GM12878 (cell line): Measurements from ENCODE around the gene MAGEH1. TPM values are rescaled to one million over a fixed set of nuclear protein-coding genes. Genes with fewer than 3 reads are reported as not detected.

ENCODE experiments used
- ATAC-seq: fragments of 200-7000 bp; cut with Tn5 transposase; 3 replicates; pipeline ENCODE4 v1.9.1; 2020; ENCODE audit warnings: mild to moderate bottlenecking, moderate library complexity
- BruUV-seq: library from RNA; stranded (reverse); fragments of 400-500 nt; replicated peaks from 2 replicates; lab custom pipeline; 2021; lab: Mats Ljungman, UMichigan
- CTCF ChIA-PET: fragments of 300-600 bp; sonication (Branson Sonifier 250); formaldehyde crosslinking; extraction: SDS; loops from one replicate; lab custom pipeline; 2021; ENCODE audit warnings: inconsistent platforms; lab: Yijun Ruan, JAX
- POLR2A ChIA-PET: fragments of 350-600 bp; formaldehyde crosslinking; extraction: SDS; loops from one replicate; lab custom pipeline; 2021; ENCODE audit warnings: inconsistent platforms; lab: Charles Lee
- RAD21 ChIA-PET: fragments of 300-600 bp; sonication (Branson Sonifier 250); formaldehyde crosslinking; loops from one replicate; lab custom pipeline; 2023; ENCODE audit warnings: antibody characterized with exemption; ENCODE audit not compliant: unreplicated experiment; lab: Charles Lee
- SMC1A ChIA-PET: fragments of 300-600 bp; sonication (Branson Sonifier 250); formaldehyde crosslinking; loops from one replicate; lab custom pipeline; 2023; ENCODE audit not compliant: unreplicated experiment, uncharacterized antibody; lab: Charles Lee
- DNase-seq: peaks from one replicate; pipeline ENCODE4 v3.0.0-alpha.2; 2011; ENCODE audit warnings: low read depth, low spot score
- FAIRE-seq: peaks from 3 replicates; lab custom pipeline; 2011; peaks lifted over from hg19 to GRCh38; lab: Jason Lieb, UNC
- H2AFZ ChIP-seq: 2 replicates; pipeline ENCODE4 v1.6.0; 2011; ENCODE audit warnings: low read depth, low read length, control low read depth; ENCODE audit not compliant: control insufficient read depth
- H3K27ac ChIP-seq: 2 replicates; pipeline ENCODE4 v1.5.1; 2011; ENCODE audit warnings: control low read depth; ENCODE audit not compliant: control insufficient read depth, insufficient read depth
- H3K27me3 ChIP-seq, 2 experiments: replicated peaks in 1 of 2; 2 replicates each; pipeline versions ENCODE4 v1.6.0 to v1.6.1; 2011; ENCODE audit warnings: low read length in 1 of 2; ENCODE audit not compliant: control insufficient read depth in 2 of 2, insufficient read depth in 2 of 2
- H3K36me3 ChIP-seq, 2 experiments: 2 replicates each; pipeline ENCODE4 v1.5.1; 2011; ENCODE audit warnings: low read length in 1 of 2; ENCODE audit not compliant: control insufficient read depth in 2 of 2, insufficient read depth in 2 of 2
- H3K4me1 ChIP-seq: 2 replicates; pipeline ENCODE4 v1.6.1; 2011; ENCODE audit warnings: mild to moderate bottlenecking, low read length, moderate library complexity, mixed read lengths; ENCODE audit not compliant: control insufficient read depth, insufficient read depth
- H3K4me2 ChIP-seq: 2 replicates; pipeline ENCODE4 v1.6.0; 2011; ENCODE audit warnings: control low read depth; ENCODE audit not compliant: control insufficient read depth, insufficient read depth
- H3K4me3 ChIP-seq: fragments of 200-600 bp; sonication (generic); 2 replicates; pipeline ENCODE4 v1.5.1; 2016
- H3K79me2 ChIP-seq: 2 replicates; pipeline ENCODE4 v1.6.0; 2011; ENCODE audit warnings: low read length; ENCODE audit not compliant: control insufficient read depth, insufficient read depth
- H3K9ac ChIP-seq: 2 replicates; pipeline ENCODE4 v1.8.0; 2011; ENCODE audit warnings: low read length, control low read depth, mixed read lengths; ENCODE audit not compliant: control insufficient read depth, insufficient read depth
- H3K9me3 ChIP-seq: replicated peaks from 3 replicates; pipeline ENCODE4 v1.5.1; 2011; ENCODE audit warnings: mild to moderate bottlenecking, low read length; ENCODE audit not compliant: control insufficient read depth, insufficient read depth
- H4K20me1 ChIP-seq: 2 replicates; pipeline ENCODE4 v1.6.0; 2011; ENCODE audit not compliant: control insufficient read depth, insufficient read depth
- ELK1 ChIP-seq: IDR thresholded peaks from 2 replicates; pipeline ENCODE4 v1.6.1; 2012; ENCODE audit warnings: low read depth, low read length, improper control_type of control experiment
- FOS ChIP-seq: IDR thresholded peaks from 3 replicates; pipeline ENCODE4 v1.6.1; 2011; ENCODE audit warnings: borderline replicate concordance; ENCODE audit not compliant: insufficient read length; ENCODE audit errors: extremely low read depth
- HSF1 ChIP-seq: fragments of 150-350 bp; IDR thresholded peaks from 2 replicates; pipeline ENCODE4 v1.6.1; 2014; ENCODE audit warnings: mild to moderate bottlenecking, low read depth, low read length
- JUND ChIP-seq: IDR thresholded peaks from 2 replicates; pipeline ENCODE4 v1.6.1; 2012; ENCODE audit warnings: low read depth, mild to moderate bottlenecking, low read length, improper control_type of control experiment, moderate library complexity
- MAX ChIP-seq: IDR thresholded peaks from 2 replicates; pipeline ENCODE4 v1.6.1; 2012; ENCODE audit warnings: low read depth, low read length, improper control_type of control experiment
- POLR2AphosphoS2 ChIP-seq: IDR thresholded peaks from 2 replicates; pipeline ENCODE4 v1.6.1; 2011; ENCODE audit warnings: low read depth, mild to moderate bottlenecking, low read length, improper control_type of control experiment, moderate library complexity
- SMAD5 ChIP-seq: IDR thresholded peaks from 2 replicates; pipeline ENCODE4 v1.6.1; 2016; ENCODE audit warnings: antibody characterized with exemption, low read depth
- TCF3 ChIP-seq: IDR thresholded peaks from 2 replicates; pipeline ENCODE4 v1.6.1; 2012; ENCODE audit warnings: low read depth, mild to moderate bottlenecking, low read length, borderline replicate concordance; ENCODE audit not compliant: insufficient read depth
- WGBS: methylation state at CpG from one replicate; pipeline ENCODE4 v1.1.6; 2016; ENCODE audit warnings: low lambda C conversion rate; ENCODE audit not compliant: insufficient replicate concordance, insufficient coverage; ENCODE audit errors: missing lambda C conversion rate; 5-methylcytosine and 5-hydroxymethylcytosine counted together
- in situ Hi-C: fragments of 300-500 bp; cut with MboI; formaldehyde crosslinking; loops from 9 replicates; pipeline ENCODE4 v1.14.3; 2018; ENCODE audit warnings: mixed read lengths
- intact Hi-C: fragments of 100-400 bp; cut with micrococcal nuclease; formaldehyde crosslinking; loops from one replicate; pipeline ENCODE4 v1.14.2; 2022; ENCODE audit not compliant: unreplicated experiment
- microRNA-seq: library from miRNA; unstranded; fragments of <30 nt; microRNA quantifications from one replicate; pipeline ENCODE4, GENCODE V29; 2018
- polyA plus RNA-seq, 11 experiments: library from polyadenylated mRNA; depleted of rRNA in 4 of 11; unstranded in 6 of 11; stranded (reverse) in 5 of 11; fragments of >200 nt; fragmentation: Nextera tagmentation in 4 of 11; fragmentation: Illumina TruSeq in 1 of 11; extraction: Ambion mirVana in 4 of 11; extraction: Trizol in 1 of 11; gene quantifications; 1 replicate in 1 of 11; 2 replicates in 10 of 11; pipeline versions ENCODE4 v1.2.1 to v1.2.3, GENCODE V29; 2011 to 2016; ENCODE audit warnings: inconsistent platforms in 2 of 11, missing spikeins in 2 of 11, low read depth in 1 of 11
- small RNA-seq: library from RNA; depleted of rRNA; stranded (forward); fragments of <200 nt; gene quantifications from one replicate; pipeline ENCODE3, GENCODE V24; 2014
- total RNA-seq, 4 experiments: library from RNA; depleted of rRNA in 3 of 4; stranded (reverse); fragments of >200 nt in 3 of 4; fragmentation: Illumina TruSeq in 1 of 4; extraction: Trizol in 1 of 4; gene quantifications; 2 replicates each; pipeline versions ENCODE4 v1.2.1 to v1.2.3, GENCODE V29; 2013 to 2021

MAGEH1 gene
- total and polyA plus RNA-seq, 10 of the 15 experiments (the other 5 are each of a cell fraction or from before 2014, with no cell fraction given), result 8.7 to 25.2 (median 18.3) TPM

GRCh38 chrX:55490974-55491373 is 39.0 kb downstream of the MAGEH1 start:
- Histone ChIP-seq H4K20me1 (no peaks in the 10 kb centered on the region), H3K4me3 (no peak overlapping the region), H3K27me3 (no peaks in the 10 kb centered on the region), H2AFZ (no peak overlapping the region), H3K27ac (no peak overlapping the region), H3K4me1 (no peaks in the 10 kb centered on the region), H3K9ac (no peak overlapping the region), H3K36me3 (no peaks in the 10 kb centered on the region), H3K79me2 (no peaks in the 10 kb centered on the region), H3K4me2 (no peak overlapping the region), H3K9me3 (no peaks in the 10 kb centered on the region; the same call in 2 of the 3 replicates)
- BruUV-seq, result no TSS peak
- ChIA-PET RAD21 (no interaction called here), CTCF (interaction anchor here (1.3 kb wide), 1 partner anchor 1237 kb away, joined by 3 read pairs; no protein-coding TSS in a partner anchor), POLR2A (no interaction called here), SMC1A (no interaction called here)
- intact Hi-C loops, result no loop called here
- no peak for DNase-seq
- in situ Hi-C loops, result loop anchor here (25.0 kb wide), 1 partner anchor 746 kb away; the partner anchor contains the start of gene KLF8
- TF ChIP-seq TCF3, result no peak
- no peak for TF ChIP-seq MAX
- no peak for TF ChIP-seq POLR2AphosphoS2
- TF ChIP-seq FOS, result no peak
- TF ChIP-seq SMAD5, result no peak
- no peak for TF ChIP-seq HSF1
- no peak for TF ChIP-seq JUND
- TF ChIP-seq ELK1, result no peak
- ATAC-seq, result no peak
- FAIRE-seq, result no peak
- WGBS, result 57% methylated on average over 4 of the region's 4 CpGs

Small RNAs within 50 kb of the gene (microRNA-seq; reads per million reads assigned to microRNA genes)
- gene MIR4536-1 (not detected), gene MIR4536-2 (not detected)

Small RNAs within 50 kb of the gene (small RNA-seq; reads per million reads assigned to genes)
- gene MIR4536-2, result not detected

Other genes starting within 250 kb of the MAGEH1 start
- not detected in 2 replicates for gene PAGE5, start 231.8 kb upstream of the MAGEH1 start, total RNA-seq (2014; rRNA removed)
- gene PAGE5, start 231.8 kb upstream of the MAGEH1 start, total RNA-seq (2014; rRNA removed; fragmentation: Illumina TruSeq; extraction: Trizol), result 0.45 TPM in 1 of 2 replicates, not detected in the other
- gene PAGE5, start 231.8 kb upstream of the MAGEH1 start, total RNA-seq (2021), result not detected in 2 replicates
- 3.7 and 4.2 TPM in 2 replicates for gene PAGE5, start 231.8 kb upstream of the MAGEH1 start, polyA plus RNA-seq (2011; rRNA removed)
- not detected in 2 replicates for gene PAGE5, start 231.8 kb upstream of the MAGEH1 start, polyA plus RNA-seq (2014; fragmentation: Illumina TruSeq; extraction: Trizol)
- under 1 TPM; 0.23 to 0.49 TPM for gene PAGE5, start 231.8 kb upstream of the MAGEH1 start, polyA plus RNA-seq (2014; fragmentation: Nextera tagmentation; extraction: Ambion mirVana)
- gene PAGE5, start 231.8 kb upstream of the MAGEH1 start, polyA plus RNA-seq (2014; rRNA removed), result not detected in 2 replicates
- not detected for gene PAGE5, start 231.8 kb upstream of the MAGEH1 start, polyA plus RNA-seq (2016; fragmentation: Nextera tagmentation; extraction: Ambion mirVana)
- not detected in 2 replicates for gene PAGE3, start 187.2 kb upstream of the MAGEH1 start, total RNA-seq (2014; rRNA removed)
- not detected in 2 replicates for gene PAGE3, start 187.2 kb upstream of the MAGEH1 start, total RNA-seq (2014; rRNA removed; fragmentation: Illumina TruSeq; extraction: Trizol)
- gene PAGE3, start 187.2 kb upstream of the MAGEH1 start, total RNA-seq (2021), result not detected in 2 replicates
- gene PAGE3, start 187.2 kb upstream of the MAGEH1 start, polyA plus RNA-seq (2011; rRNA removed), result not detected in 2 replicates
- not detected in 2 replicates for gene PAGE3, start 187.2 kb upstream of the MAGEH1 start, polyA plus RNA-seq (2014; fragmentation: Illumina TruSeq; extraction: Trizol)
- not detected for gene PAGE3, start 187.2 kb upstream of the MAGEH1 start, polyA plus RNA-seq (2014; fragmentation: Nextera tagmentation; extraction: Ambion mirVana)
- not detected in 2 replicates for gene PAGE3, start 187.2 kb upstream of the MAGEH1 start, polyA plus RNA-seq (2014; rRNA removed)
- not detected for gene PAGE3, start 187.2 kb upstream of the MAGEH1 start, polyA plus RNA-seq (2016; fragmentation: Nextera tagmentation; extraction: Ambion mirVana)
- 1.3 and 1.6 TPM in 2 replicates for gene USP51, start 37.7 kb downstream of the MAGEH1 start, total RNA-seq (2014; rRNA removed)
- 1.3 and 1.6 TPM in 2 replicates for gene USP51, start 37.7 kb downstream of the MAGEH1 start, total RNA-seq (2014; rRNA removed; fragmentation: Illumina TruSeq; extraction: Trizol)
- 1.5 and 1.6 TPM in 2 replicates for gene USP51, start 37.7 kb downstream of the MAGEH1 start, total RNA-seq (2021)
- 1.1 and 1.7 TPM in 2 replicates for gene USP51, start 37.7 kb downstream of the MAGEH1 start, polyA plus RNA-seq (2011; rRNA removed)
- gene USP51, start 37.7 kb downstream of the MAGEH1 start, polyA plus RNA-seq (2014; fragmentation: Illumina TruSeq; extraction: Trizol), result 1.5 and 2.1 TPM in 2 replicates
- under 1 TPM; 0.52 to 0.73 TPM for gene USP51, start 37.7 kb downstream of the MAGEH1 start, polyA plus RNA-seq (2014; fragmentation: Nextera tagmentation; extraction: Ambion mirVana)
- 0.82 and 1.1 TPM in 2 replicates for gene USP51, start 37.7 kb downstream of the MAGEH1 start, polyA plus RNA-seq (2014; rRNA removed)
- under 1 TPM; 0.58 to 0.89 TPM for gene USP51, start 37.7 kb downstream of the MAGEH1 start, polyA plus RNA-seq (2016; fragmentation: Nextera tagmentation; extraction: Ambion mirVana)
- not detected in 2 replicates for gene FOXR2, start 171.3 kb downstream of the MAGEH1 start, total RNA-seq (2014; rRNA removed)
- gene FOXR2, start 171.3 kb downstream of the MAGEH1 start, total RNA-seq (2014; rRNA removed; fragmentation: Illumina TruSeq; extraction: Trizol), result not detected in 2 replicates
- gene FOXR2, start 171.3 kb downstream of the MAGEH1 start, total RNA-seq (2021), result not detected in 2 replicates
- not detected in 2 replicates for gene FOXR2, start 171.3 kb downstream of the MAGEH1 start, polyA plus RNA-seq (2011; rRNA removed)
- gene FOXR2, start 171.3 kb downstream of the MAGEH1 start, polyA plus RNA-seq (2014; fragmentation: Illumina TruSeq; extraction: Trizol), result not detected in 2 replicates
- gene FOXR2, start 171.3 kb downstream of the MAGEH1 start, polyA plus RNA-seq (2014; fragmentation: Nextera tagmentation; extraction: Ambion mirVana), result not detected
- gene FOXR2, start 171.3 kb downstream of the MAGEH1 start, polyA plus RNA-seq (2014; rRNA removed), result not detected in 2 replicates
- gene FOXR2, start 171.3 kb downstream of the MAGEH1 start, polyA plus RNA-seq (2016; fragmentation: Nextera tagmentation; extraction: Ambion mirVana), result not detected